ENCODE results near the gene FRAT1. TPM values are rescaled to one million over a fixed set of nuclear protein-coding genes. Genes with fewer than 3 reads are reported as not detected.

The FRAT1 gene
- polyA plus RNA-seq, 1 of the 3 experiments (the other 2 are of a cell fraction), result 1.8 TPM

DNA sequence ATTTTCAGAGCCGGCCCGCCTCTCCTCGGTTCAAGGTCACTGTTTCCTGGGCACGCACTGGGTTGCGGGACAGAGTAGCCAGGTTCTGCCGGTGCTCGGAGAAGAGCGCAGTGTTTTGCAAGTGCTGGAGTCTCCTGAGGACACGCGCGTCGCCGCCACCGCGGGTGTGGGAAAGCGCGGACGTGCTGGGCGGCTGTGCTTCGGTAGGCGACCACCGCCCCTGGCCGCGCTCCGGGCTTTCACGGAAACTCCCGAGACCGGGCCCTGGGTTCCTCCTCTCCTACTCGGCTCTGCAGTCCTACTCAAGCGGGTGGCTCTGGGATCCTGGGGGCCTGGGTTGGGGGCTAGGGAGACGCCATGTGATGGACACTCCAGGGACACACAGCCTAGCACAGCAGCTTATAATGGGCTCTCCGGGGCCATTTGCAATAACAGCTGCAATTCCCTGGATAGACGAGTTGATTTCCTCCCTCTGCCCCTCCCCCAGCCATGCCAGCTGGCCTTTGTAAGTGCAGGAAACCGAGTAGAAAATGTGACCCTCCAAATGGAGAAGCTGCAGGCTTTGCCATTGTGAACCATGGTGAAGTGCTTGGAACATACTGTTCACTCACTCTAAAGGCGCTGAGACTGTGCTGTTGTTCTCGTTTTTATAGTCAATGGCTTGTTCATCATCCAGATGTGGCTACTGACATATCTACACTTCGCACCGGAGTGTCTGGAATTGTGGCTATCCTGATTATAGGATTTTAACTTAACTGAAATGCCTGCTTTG, 2.1 kb downstream of the FRAT1 start (continued):
- TF ChIP-seq FOXM1 (IDR thresholded peaks at IDR 0.05; ENCODE audit: low read depth) (no peak), RXRA (IDR thresholded peaks at IDR 0.05; ENCODE audit: borderline replicate concordance, low read depth) (no peak), RAD21 (IDR thresholded peaks at IDR 0.05; ENCODE audit: low read length) (no peak), JUND (IDR thresholded peaks at IDR 0.05) (no peak), POLR2AphosphoS5 (IDR thresholded peaks at IDR 0.05; ENCODE audit: low read depth, low read length) (no peak)
- TF ChIP-seq, protein P1, sequence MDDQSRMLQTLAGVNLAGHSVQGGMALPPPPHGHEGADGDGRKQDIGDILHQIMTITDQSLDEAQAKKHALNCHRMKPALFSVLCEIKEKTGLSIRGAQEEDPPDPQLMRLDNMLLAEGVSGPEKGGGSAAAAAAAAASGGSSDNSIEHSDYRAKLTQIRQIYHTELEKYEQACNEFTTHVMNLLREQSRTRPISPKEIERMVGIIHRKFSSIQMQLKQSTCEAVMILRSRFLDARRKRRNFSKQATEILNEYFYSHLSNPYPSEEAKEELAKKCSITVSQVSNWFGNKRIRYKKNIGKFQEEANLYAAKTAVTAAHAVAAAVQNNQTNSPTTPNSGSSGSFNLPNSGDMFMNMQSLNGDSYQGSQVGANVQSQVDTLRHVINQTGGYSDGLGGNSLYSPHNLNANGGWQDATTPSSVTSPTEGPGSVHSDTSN (IDR thresholded peaks at IDR 0.05), result no peak

DNA sequence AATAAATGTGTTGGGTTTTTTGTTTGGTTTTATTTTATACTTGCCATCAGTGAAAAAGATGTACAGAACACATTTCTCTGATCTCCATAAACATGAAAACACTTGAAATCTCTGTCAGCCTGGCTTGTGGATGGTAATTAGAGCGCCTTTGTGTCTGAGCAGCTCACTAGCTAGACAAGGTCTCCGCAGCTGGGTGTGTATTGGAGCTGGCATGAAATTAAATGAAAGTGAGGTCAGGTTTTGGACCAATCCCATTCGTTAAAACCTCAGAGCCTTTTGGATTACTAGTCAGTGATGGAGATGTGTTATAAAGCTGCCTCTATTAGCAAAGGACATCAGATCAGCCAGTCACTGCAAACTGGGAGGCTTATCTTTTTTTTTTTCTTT, 2.7 kb downstream of the FRAT1 start:
- TF ChIP-seq EZH2phosphoT487 (IDR thresholded peaks at IDR 0.05; ENCODE audit: borderline replicate concordance, low read depth) (no peak), EP300 (IDR thresholded peaks at IDR 0.05; ENCODE audit: borderline replicate concordance in 1 of 2, low read depth in 1 of 2, low read length in 1 of 2) (no peak), RFX5 (IDR thresholded peaks at IDR 0.05; ENCODE audit: low read length) (no peak), ELF1 (IDR thresholded peaks at IDR 0.05) (no peak), POLR2AphosphoS5 (IDR thresholded peaks at IDR 0.05; ENCODE audit: low read depth, low read length) (no peak), MEF2A (IDR thresholded peaks at IDR 0.05; ENCODE audit: borderline replicate concordance, low read depth) (no peak), FOXJ3 (CRISPR knock-in tag; IDR thresholded peaks at IDR 0.05) (no peak), FOSL2 (IDR thresholded peaks at IDR 0.05; ENCODE audit: borderline replicate concordance, low read depth) (no peak), TEAD4 (IDR thresholded peaks at IDR 0.05; ENCODE audit: borderline replicate concordance, insufficient read depth) (no peak), FOXM1 (IDR thresholded peaks at IDR 0.05; ENCODE audit: low read depth) (no peak)
- TF ChIP-seq, protein P2, sequence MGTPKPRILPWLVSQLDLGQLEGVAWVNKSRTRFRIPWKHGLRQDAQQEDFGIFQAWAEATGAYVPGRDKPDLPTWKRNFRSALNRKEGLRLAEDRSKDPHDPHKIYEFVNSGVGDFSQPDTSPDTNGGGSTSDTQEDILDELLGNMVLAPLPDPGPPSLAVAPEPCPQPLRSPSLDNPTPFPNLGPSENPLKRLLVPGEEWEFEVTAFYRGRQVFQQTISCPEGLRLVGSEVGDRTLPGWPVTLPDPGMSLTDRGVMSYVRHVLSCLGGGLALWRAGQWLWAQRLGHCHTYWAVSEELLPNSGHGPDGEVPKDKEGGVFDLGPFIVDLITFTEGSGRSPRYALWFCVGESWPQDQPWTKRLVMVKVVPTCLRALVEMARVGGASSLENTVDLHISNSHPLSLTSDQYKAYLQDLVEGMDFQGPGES (IDR thresholded peaks at IDR 0.05; ENCODE audit: low read depth, low read length), result no peak
- ChIA-PET POLR2A (no interaction called here), CTCF (interaction anchor here (0.7 to 1.6 kb wide), 2 partner anchors 11 to 43 kb away, joined by 3 to 4 read pairs; no protein-coding TSS in a partner anchor)
- 88% methylated on average over 3 of the region's 3 CpGs for WGBS (ENCODE audit: low lambda C conversion rate)
- H3K27me3 ChIP-seq (ENCODE audit: insufficient read depth), result no peaks in the 10 kb centered on the region
- peaks cover 0 to 5% of the 10 kb centered on the region in 2 experiments; a peak in 1 of 4 replicates for H3K4me1 ChIP-seq (ENCODE audit: control insufficient read depth in 1 of 2, insufficient read depth in 2 of 2, low read depth in 1 of 2, low read length in 1 of 2)
- no peaks in the 10 kb centered on the region for H3K79me2 ChIP-seq (ENCODE audit: insufficient read depth)
- H3K9ac ChIP-seq, result no peak overlapping the region
- no peak overlapping the region for H2AFZ ChIP-seq (ENCODE audit: low read depth)
- no peak overlapping the region for H3K27ac ChIP-seq (ENCODE audit: low read depth in 2 of 2, low read length in 1 of 2)
- no peak overlapping the region for H3K4me3 ChIP-seq (ENCODE audit: low read depth in 2 of 2, low read length in 1 of 2)
- no peaks in the 10 kb centered on the region for H3K9me2 ChIP-seq
- H4K20me1 ChIP-seq (ENCODE audit: insufficient read depth), result no peaks in the 10 kb centered on the region
- H3K9me3 ChIP-seq, result no peaks in the 10 kb centered on the region
- DNase-seq, result no peak
- no peak overlapping the region for H3K4me2 ChIP-seq
- H3K36me3 ChIP-seq (replicated peaks in 1 of 2; ENCODE audit: control insufficient read depth in 1 of 2, insufficient read depth in 2 of 2, low read length in 1 of 2), result no peaks in the 10 kb centered on the region
- peaks cover 5% of the 10 kb centered on the region for H3F3A ChIP-seq (replicated peaks; ENCODE audit: insufficient read depth)

All from SK-N-SH (cell line).